Panc1 (cell line): ENCODE data around the gene PLCD1. TPM values are rescaled to one million over a fixed set of nuclear protein-coding genes. Genes with fewer than 3 reads are reported as not detected.

Experiments used
- ATAC-seq: fragments of 200-7000 bp; cut with Tn5 transposase; 2 replicates; pipeline ENCODE4 v1.9.1; 2020; ENCODE audit warnings: mild to moderate bottlenecking, moderate library complexity
- BruUV-seq: library from RNA; stranded (reverse); fragments of 400-500 nt; replicated peaks from 2 replicates; lab custom pipeline; 2021; lab: Mats Ljungman, UMichigan
- CTCF ChIA-PET: fragments of 300-600 bp; sonication (Branson Sonifier 250); formaldehyde crosslinking; loops from one replicate; lab custom pipeline; 2022; ENCODE audit warnings: antibody characterized with exemption; lab: Charles Lee
- POLR2A ChIA-PET: fragments of 300-600 bp; sonication (Branson Sonifier 250); formaldehyde crosslinking; loops from one replicate; lab custom pipeline; 2022; ENCODE audit warnings: antibody characterized with exemption; lab: Charles Lee
- DNase-seq: peaks from one replicate; pipeline ENCODE4 v3.0.0-alpha.2; 2010; ENCODE audit warnings: low read depth, low spot score
- H3K27ac ChIP-seq: 2 replicates; pipeline ENCODE4 v1.5.1; 2011; ENCODE audit warnings: mild to moderate bottlenecking, low read length, inconsistent platforms
- H3K27me3 ChIP-seq: fragments of 200-500 bp; sonication (Bioruptor generic); 2 replicates; pipeline ENCODE4 v1.6.0; 2014; ENCODE audit warnings: low read length, inconsistent platforms; ENCODE audit not compliant: control insufficient read depth, insufficient read depth
- H3K36me3 ChIP-seq: fragments of 200-500 bp; sonication (Bioruptor generic); 2 replicates; pipeline ENCODE4 v1.5.1; 2014; ENCODE audit warnings: inconsistent platforms, mild to moderate bottlenecking, low read length, moderate library complexity; ENCODE audit not compliant: control insufficient read depth, insufficient read depth
- H3K4me1 ChIP-seq: 2 replicates; pipeline ENCODE4 v1.5.1; 2011; ENCODE audit warnings: inconsistent platforms, mild to moderate bottlenecking, low read length, moderate library complexity; ENCODE audit not compliant: control insufficient read depth, insufficient read depth
- H3K4me3 ChIP-seq, 2 experiments: 2 replicates each; pipeline ENCODE4 v1.5.1; 2011 to 2012; ENCODE audit warnings: low read depth in 2 of 2, low read length in 2 of 2, mild to moderate bottlenecking in 2 of 2, inconsistent platforms in 1 of 2, moderate library complexity in 1 of 2
- H3K9me3 ChIP-seq: fragments of 200-500 bp; sonication (Bioruptor generic); 2 replicates; pipeline ENCODE4 v1.5.1; 2014; ENCODE audit warnings: low read depth, mild to moderate bottlenecking, inconsistent platforms, low read length, moderate library complexity; ENCODE audit not compliant: control insufficient read depth, insufficient read depth
- CTCF ChIP-seq: fragments of 450-650 bp; IDR thresholded peaks from 2 replicates; pipeline ENCODE4 v1.5.1; 2017; ENCODE audit warnings: mild to moderate bottlenecking
- POLR2AphosphoS5 ChIP-seq: IDR thresholded peaks from 2 replicates; pipeline ENCODE4 v1.6.1; 2012; ENCODE audit warnings: mild to moderate bottlenecking, low read depth, low read length, moderate library complexity
- REST ChIP-seq, 2 experiments: IDR thresholded peaks; 2 replicates each; pipeline ENCODE4 v1.6.1; 2011 to 2012; ENCODE audit warnings: low read depth in 2 of 2, control low read depth in 1 of 2, low read length in 1 of 2, mild to moderate bottlenecking in 1 of 2, moderate library complexity in 1 of 2; ENCODE audit not compliant: insufficient read depth in 1 of 2
- SIN3A ChIP-seq: IDR thresholded peaks from 2 replicates; pipeline ENCODE4 v1.6.1; 2012; ENCODE audit warnings: low read depth, mild to moderate bottlenecking, low read length, moderate library complexity, borderline replicate concordance; ENCODE audit not compliant: insufficient read depth
- TCF7L2 ChIP-seq: IDR thresholded peaks from 2 replicates; pipeline ENCODE4 v1.6.1; 2011; ENCODE audit warnings: mild to moderate bottlenecking, low read depth, low read length, inconsistent platforms
- in situ Hi-C: cut with HindIII; loops from 2 replicates; pipeline ENCODE4 v1.10.0; 2016; ENCODE audit warnings: low sequenced_read_pairs, low pct_unique_long_range_greater_than_20kb
- intact Hi-C: fragments of 100-400 bp; cut with micrococcal nuclease; formaldehyde crosslinking; loops from one replicate; pipeline ENCODE4 v1.10.0; 2022; ENCODE audit not compliant: unreplicated experiment
- total RNA-seq: library from RNA; stranded (reverse); gene quantifications from one replicate; pipeline ENCODE4 v1.2.1, GENCODE V29; 2021; ENCODE audit not compliant: unreplicated experiment

The PLCD1 gene
- total RNA-seq, 1 experiment from 2014 or later, result 1.8 TPM

GRCh38 chr3:37982331-37982730 lies 47.1 kb downstream of the PLCD1 start:
- in situ Hi-C loops (no loop called here), intact Hi-C loops (no loop called here)
- Histone ChIP-seq H3K27me3 (no peaks in the 10 kb centered on the region), H3K27ac (no peak overlapping the region), H3K9me3 (no peaks in the 10 kb centered on the region), H3K36me3 (no peaks in the 10 kb centered on the region), H3K4me3 (no peak overlapping the region), H3K4me1 (no peaks in the 10 kb centered on the region)
- TF ChIP-seq CTCF (no peak), REST (IDR thresholded peaks at IDR 0.05; ENCODE audit: insufficient read depth in 1 of 2, low read depth in 2 of 2, low read length in 1 of 2) (no peak), SIN3A (no peak), TCF7L2 (no peak), POLR2AphosphoS5 (no peak)
- no TSS peak for BruUV-seq
- DNase-seq, result no peak
- CTCF ChIA-PET, result no interaction called here
- POLR2A ChIA-PET, result no interaction called here
- no peak for ATAC-seq

GRCh38 chr3:37981348-37981664 lies 48.1 kb downstream of the PLCD1 start:
- in situ Hi-C loops (no loop called here), intact Hi-C loops (no loop called here)
- BruUV-seq, result no TSS peak
- Histone ChIP-seq H3K27me3 (no peaks in the 10 kb centered on the region), H3K4me1 (no peaks in the 10 kb centered on the region), H3K27ac (no peak overlapping the region), H3K36me3 (no peaks in the 10 kb centered on the region), H3K4me3 (no peak overlapping the region), H3K9me3 (no peaks in the 10 kb centered on the region)
- no peak for DNase-seq
- CTCF ChIA-PET, result interaction anchor here (0.6 kb wide), 1 partner anchor 257 kb away, joined by 7 read pairs; no protein-coding TSS in a partner anchor
- POLR2A ChIA-PET, result no interaction called here
- TF ChIP-seq SIN3A (no peak), REST (IDR thresholded peaks at IDR 0.05; ENCODE audit: insufficient read depth in 1 of 2, low read depth in 2 of 2, low read length in 1 of 2) (no peak), POLR2AphosphoS5 (no peak), CTCF (no peak), TCF7L2 (no peak)
- ATAC-seq, result no peak
